ENCODE results near the gene ZBTB7A.

GRCh38 chr19:4032436-4032835 is 34.3 kb downstream of the ZBTB7A start:
- TF ChIP-seq USF2 (IDR thresholded peaks at IDR 0.05; ENCODE audit: low read depth, low read length): no peak
- no peak for TF ChIP-seq CTCF (conservative IDR thresholded peaks at IDR 0.05; ENCODE audit: low read depth, low read length)
- no peak for TF ChIP-seq CEBPB (IDR thresholded peaks at IDR 0.05; ENCODE audit: low read depth, low read length)
- TF ChIP-seq POLR2A (IDR thresholded peaks at IDR 0.05; ENCODE audit: low read depth, low read length): no peak
- no peak for TF ChIP-seq RCOR1 (IDR thresholded peaks at IDR 0.05; ENCODE audit: insufficient replicate concordance, low read length)
- no peak for TF ChIP-seq RAD21 (IDR thresholded peaks at IDR 0.05; ENCODE audit: low read length)
- TF ChIP-seq BHLHE40 (IDR thresholded peaks at IDR 0.05; ENCODE audit: low read depth, low read length): no peak
- no peak for TF ChIP-seq SMC3 (IDR thresholded peaks at IDR 0.05; ENCODE audit: low read depth, low read length)
- no peak for TF ChIP-seq CHD1 (IDR thresholded peaks at IDR 0.05; ENCODE audit: low read depth, low read length)
- TF ChIP-seq NFE2L2 (IDR thresholded peaks at IDR 0.05; ENCODE audit: low read depth, low read length): no peak
- no peak for TF ChIP-seq FOS (IDR thresholded peaks at IDR 0.05; ENCODE audit: low read depth, low read length)
- no peak for TF ChIP-seq RFX5 (IDR thresholded peaks at IDR 0.05; ENCODE audit: low read depth, low read length)
- no peak for TF ChIP-seq MAZ (IDR thresholded peaks at IDR 0.05; ENCODE audit: borderline replicate concordance, low read depth, low read length)
- no peak for TF ChIP-seq MAFK (IDR thresholded peaks at IDR 0.05; ENCODE audit: low read depth, low read length)
